CD8-positive, alpha-beta memory T cell (primary cell): ENCODE data around the gene TOP3B. TPM values are rescaled to one million over a fixed set of nuclear protein-coding genes. Genes with fewer than 3 reads are reported as not detected.
A peak's percentile ranks its signal among the peaks of the same experiment; 100 is the strongest.

Experiments used
- CTCF ChIA-PET: fragments of 350-600 bp; sonication (Branson Sonifier 250); formaldehyde crosslinking; loops from one replicate; lab custom pipeline; 2021; ENCODE audit warnings: antibody characterized with exemption; lab: Charles Lee
- POLR2A ChIA-PET: fragments of 350-600 bp; sonication (Branson Sonifier 250); formaldehyde crosslinking; loops from one replicate; lab custom pipeline; 2021; ENCODE audit warnings: antibody characterized with exemption; lab: Charles Lee
- DNase-seq, 5 donors: peaks; one replicate each; pipeline versions ENCODE4 v3.0.0 to v3.0.0-alpha.2; 2020 to 2022; ENCODE audit warnings: mixed read lengths in 1 of 5
- H3K27ac ChIP-seq: one replicate; pipeline ENCODE4 v1.7.0; 2013; ENCODE audit warnings: low read depth, mild to moderate bottlenecking, low read length, moderate library complexity
- H3K27me3 ChIP-seq: 2 replicates; pipeline ENCODE4 v1.7.0; 2013; ENCODE audit warnings: low read length, mild to moderate bottlenecking; ENCODE audit not compliant: insufficient read depth, poor library complexity, severe bottlenecking
- H3K36me3 ChIP-seq: 2 replicates; pipeline ENCODE4 v1.7.0; 2013; ENCODE audit warnings: mild to moderate bottlenecking, low read length, moderate library complexity; ENCODE audit not compliant: insufficient read depth
- H3K4me1 ChIP-seq: 2 replicates; pipeline ENCODE4 v1.7.0; 2013; ENCODE audit warnings: mild to moderate bottlenecking, low read length, moderate library complexity; ENCODE audit not compliant: insufficient read depth
- H3K4me3 ChIP-seq: 2 replicates; pipeline ENCODE4 v1.7.0; 2013; ENCODE audit warnings: mild to moderate bottlenecking, low read length
- H3K9me3 ChIP-seq: 2 replicates; pipeline ENCODE4 v1.7.0; 2013; ENCODE audit warnings: mild to moderate bottlenecking, low read length
- H3K27ac Mint-ChIP-seq, 8 donors: one replicate each; pipeline ENCODE4 v1.8.0; 2020 to 2021; ENCODE audit warnings: mixed read lengths in 8 of 8, mild to moderate bottlenecking in 6 of 8, inconsistent platforms in 3 of 8, moderate library complexity in 3 of 8
- H3K27me3 Mint-ChIP-seq, 2 donors: one replicate each; pipeline ENCODE4 v1.8.0; 2020 to 2021; ENCODE audit warnings: mixed read lengths in 2 of 2, mild to moderate bottlenecking in 1 of 2, moderate library complexity in 1 of 2
- H3K36me3 Mint-ChIP-seq, 3 donors: one replicate each; pipeline ENCODE4 v1.8.0; 2020 to 2021; ENCODE audit warnings: mixed read lengths in 3 of 3, inconsistent platforms in 1 of 3, mild to moderate bottlenecking in 1 of 3
- H3K4me1 Mint-ChIP-seq, 3 donors: one replicate each; pipeline ENCODE4 v1.8.0; 2020 to 2021; ENCODE audit warnings: mixed read lengths in 3 of 3, inconsistent platforms in 1 of 3, mild to moderate bottlenecking in 1 of 3
- H3K4me3 Mint-ChIP-seq, 7 donors: one replicate each; pipeline ENCODE4 v1.8.0; 2020 to 2021; ENCODE audit warnings: mixed read lengths in 7 of 7, mild to moderate bottlenecking in 6 of 7, moderate library complexity in 4 of 7, inconsistent platforms in 2 of 7
- H3K9me3 Mint-ChIP-seq, 5 donors: one replicate each; pipeline ENCODE4 v1.8.0; 2020 to 2022; ENCODE audit warnings: mixed read lengths in 5 of 5, mild to moderate bottlenecking in 3 of 5, moderate library complexity in 2 of 5, inconsistent platforms in 1 of 5
- polyA plus RNA-seq: library from polyadenylated mRNA; unstranded; fragments of 300-500 nt; fragmentation: Illumina TruSeq; gene quantifications from one replicate; pipeline ENCODE4 v1.2.3, GENCODE V29; 2021
- total RNA-seq, 2 experiments: library from RNA; stranded (reverse); gene quantifications; one replicate each; pipeline ENCODE4 v1.2.3, GENCODE V29; 2021

Gene TOP3B
- total and polyA plus RNA-seq, 3 experiments from 2014 or later = 17.3 to 36.9 (median 30.1) TPM

GRCh38 chr22:21966643-21967516 lies 15.7 kb downstream of the TOP3B start:
- no peak overlapping the region for H3K4me3 ChIP-seq
- H3K27ac ChIP-seq = no peak overlapping the region
- no peaks in the 10 kb centered on the region for H3K27me3 ChIP-seq
- no peaks in the 10 kb centered on the region for H3K4me1 ChIP-seq
- Mint-ChIP-seq H3K4me1 (no peaks in the 10 kb centered on the region), H3K27ac (peak overlapping the region in 1 of 8 donors; percentile 22), H3K9me3 (no peaks in the 10 kb centered on the region), H3K27me3 (no peaks in the 10 kb centered on the region), H3K4me3 (no peak overlapping the region), H3K36me3 (peaks cover 0 to 86% (median 13%) of the 10 kb centered on the region in 3 donors)
- POLR2A ChIA-PET = no interaction called here
- no peaks in the 10 kb centered on the region for H3K9me3 ChIP-seq
- CTCF ChIA-PET = interaction anchor here (0.8 to 1.8 kb wide), 3 partner anchors 14 to 29 kb away, joined by 3 to 6 read pairs (median 3); partner anchors contain the start of gene PPM1F
- no peak for DNase-seq
- H3K36me3 ChIP-seq = peaks cover 66% of the 10 kb centered on the region

DNA sequence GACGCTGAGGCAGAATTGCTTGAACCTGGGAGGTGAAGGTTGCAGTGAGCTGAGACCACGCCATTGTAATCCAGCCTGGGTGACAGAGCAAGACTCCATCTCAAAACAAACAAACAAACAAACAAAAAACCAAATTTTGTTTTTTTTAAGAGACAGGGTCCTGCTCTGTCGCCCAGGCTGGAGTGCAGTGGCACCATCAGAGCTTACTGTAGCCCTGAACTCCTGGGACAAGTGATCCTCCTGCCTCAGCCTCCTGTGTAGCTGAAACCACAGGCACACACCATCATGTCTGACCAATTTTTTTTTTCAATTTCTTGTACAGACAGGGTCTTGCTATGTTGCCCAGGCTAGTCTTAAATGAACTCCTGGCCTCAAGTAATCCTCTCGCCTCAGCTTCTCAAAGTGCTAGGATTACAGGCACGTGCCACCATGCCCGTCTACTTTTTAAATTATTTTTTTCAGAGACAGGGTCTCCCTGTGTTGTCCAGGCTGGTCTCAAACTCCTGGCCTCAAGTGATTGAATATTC lies 16.8 kb downstream of the TOP3B start:
- no peak overlapping the region for H3K4me3 Mint-ChIP-seq
- H3K36me3 ChIP-seq = peaks cover 64% of the 10 kb centered on the region
- CTCF ChIA-PET = interaction anchor here (1.8 kb wide), 1 partner anchor 13 kb away, joined by 6 read pairs; the partner anchor contains the start of gene PPM1F

GRCh38 chr22:21964918-21965484 lies 17.6 kb downstream of the TOP3B start:
- H3K4me3 Mint-ChIP-seq = no peak overlapping the region
- H3K27ac Mint-ChIP-seq = no peak overlapping the region
- no peaks in the 10 kb centered on the region for H3K4me1 Mint-ChIP-seq
- H3K4me1 ChIP-seq = no peaks in the 10 kb centered on the region
- CTCF ChIA-PET = interaction anchor here (1.8 kb wide), 1 partner anchor 12 kb away, joined by 6 read pairs; the partner anchor contains the start of gene PPM1F
- H3K9me3 ChIP-seq = no peaks in the 10 kb centered on the region
- DNase-seq = no peak
- peaks cover 0 to 83% (median 10%) of the 10 kb centered on the region in 3 donors for H3K36me3 Mint-ChIP-seq
- H3K27ac ChIP-seq = no peak overlapping the region
- no peaks in the 10 kb centered on the region for H3K27me3 ChIP-seq
- no peaks in the 10 kb centered on the region for H3K9me3 Mint-ChIP-seq
- no peaks in the 10 kb centered on the region for H3K27me3 Mint-ChIP-seq
- H3K4me3 ChIP-seq = no peak overlapping the region
- POLR2A ChIA-PET = no interaction called here
- H3K36me3 ChIP-seq = peaks cover 56% of the 10 kb centered on the region

More for the DNA sequence above, 16.8 kb downstream of the TOP3B start:
- no peaks in the 10 kb centered on the region for H3K27me3 ChIP-seq
- no peaks in the 10 kb centered on the region for H3K27me3 Mint-ChIP-seq
- no peak for DNase-seq
- POLR2A ChIA-PET = no interaction called here
- H3K27ac ChIP-seq = no peak overlapping the region
- H3K27ac Mint-ChIP-seq = no peak overlapping the region
- no peaks in the 10 kb centered on the region for H3K4me1 Mint-ChIP-seq
- H3K9me3 ChIP-seq = no peaks in the 10 kb centered on the region
- H3K4me1 ChIP-seq = no peaks in the 10 kb centered on the region
- H3K4me3 ChIP-seq = no peak overlapping the region
- H3K9me3 Mint-ChIP-seq = no peaks in the 10 kb centered on the region
- H3K36me3 Mint-ChIP-seq = peaks cover 0 to 83% (median 13%) of the 10 kb centered on the region in 3 donors

GRCh38 chr22:21964234-21964633 lies 18.4 kb downstream of the TOP3B start:
- no peak for DNase-seq
- POLR2A ChIA-PET = no interaction called here

DNA sequence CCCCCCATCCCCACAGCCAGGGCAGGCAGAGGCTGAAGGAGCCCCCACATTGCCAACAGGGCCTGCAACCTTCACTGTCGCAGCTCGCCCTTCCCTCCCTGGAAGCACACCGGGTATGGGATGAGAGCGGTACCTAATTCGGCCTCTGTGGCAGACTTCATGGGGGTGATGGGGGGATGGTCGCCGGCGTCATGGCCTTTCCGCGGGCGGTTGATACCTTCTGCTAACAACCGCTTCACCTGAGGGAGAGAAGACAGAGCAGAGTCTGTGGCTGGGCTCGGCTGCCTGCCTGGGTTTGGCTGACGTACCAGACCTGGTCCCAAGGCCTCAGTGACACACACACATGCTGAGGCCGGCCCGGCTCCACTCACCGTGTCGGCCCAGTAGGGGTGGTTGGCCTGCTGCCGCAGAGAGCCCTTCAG lies 18.8 kb downstream of the TOP3B start:
- H3K27ac ChIP-seq = no peak overlapping the region
- no peak overlapping the region for H3K4me3 Mint-ChIP-seq
- ChIA-PET POLR2A (no interaction called here), CTCF (no interaction called here)
- H3K27me3 Mint-ChIP-seq = no peaks in the 10 kb centered on the region
- no peak overlapping the region for H3K27ac Mint-ChIP-seq
- no peaks in the 10 kb centered on the region for H3K4me1 Mint-ChIP-seq
- H3K4me1 ChIP-seq = no peaks in the 10 kb centered on the region
- H3K36me3 Mint-ChIP-seq = peaks cover 0 to 88% (median 8%) of the 10 kb centered on the region in 3 donors
- no peaks in the 10 kb centered on the region for H3K9me3 ChIP-seq
- peaks cover 52% of the 10 kb centered on the region for H3K36me3 ChIP-seq
- no peaks in the 10 kb centered on the region for H3K9me3 Mint-ChIP-seq
- no peak for DNase-seq
- no peak overlapping the region for H3K4me3 ChIP-seq
- no peaks in the 10 kb centered on the region for H3K27me3 ChIP-seq

More at GRCh38 chr22:21964234-21964633, 18.4 kb downstream of the TOP3B start:
- no peaks in the 10 kb centered on the region for H3K4me1 Mint-ChIP-seq
- H3K4me3 Mint-ChIP-seq = peak overlapping the region in 1 of 7 donors; percentile 18
- H3K36me3 ChIP-seq = peaks cover 54% of the 10 kb centered on the region
- H3K27ac ChIP-seq = no peak overlapping the region
- no peak overlapping the region for H3K4me3 ChIP-seq
- H3K9me3 ChIP-seq = no peaks in the 10 kb centered on the region
- H3K36me3 Mint-ChIP-seq = peaks cover 0 to 87% (median 10%) of the 10 kb centered on the region in 3 donors
- H3K4me1 ChIP-seq = no peaks in the 10 kb centered on the region
- CTCF ChIA-PET = no interaction called here
- no peaks in the 10 kb centered on the region for H3K9me3 Mint-ChIP-seq
- no peak overlapping the region for H3K27ac Mint-ChIP-seq
- no peaks in the 10 kb centered on the region for H3K27me3 Mint-ChIP-seq
- H3K27me3 ChIP-seq = no peaks in the 10 kb centered on the region

GRCh38 chr22:21963286-21963685 lies 19.3 kb downstream of the TOP3B start:
- Histone ChIP-seq H3K27ac (no peak overlapping the region), H3K36me3 (peaks cover 47% of the 10 kb centered on the region), H3K4me3 (no peak overlapping the region), H3K9me3 (no peaks in the 10 kb centered on the region), H3K4me1 (no peaks in the 10 kb centered on the region), H3K27me3 (no peaks in the 10 kb centered on the region)
- CTCF ChIA-PET = interaction anchor here (1.7 to 2.8 kb wide), 2 partner anchors 9 to 11 kb away, joined by 6 to 8 read pairs; partner anchors contain the start of gene PPM1F
- H3K27ac Mint-ChIP-seq = peak overlapping the region in 1 of 8 donors; percentile 27
- no peaks in the 10 kb centered on the region for H3K9me3 Mint-ChIP-seq
- POLR2A ChIA-PET = no interaction called here
- H3K36me3 Mint-ChIP-seq = peaks cover 0 to 88% (median 5%) of the 10 kb centered on the region in 3 donors
- H3K4me3 Mint-ChIP-seq = peak overlapping the region in 1 of 7 donors; percentile 51
- H3K4me1 Mint-ChIP-seq = no peaks in the 10 kb centered on the region
- H3K27me3 Mint-ChIP-seq = no peaks in the 10 kb centered on the region
- no peak for DNase-seq

- ChIA-PET CTCF (interaction anchor here (1.7 to 2.8 kb wide), 2 partner anchors 10 kb away, joined by 6 to 8 read pairs; partner anchors contain the start of gene PPM1F), POLR2A (no interaction called here)
- H3K9me3 Mint-ChIP-seq = no peaks in the 10 kb centered on the region
- no peak overlapping the region for H3K27ac Mint-ChIP-seq
- Histone ChIP-seq H3K27ac (no peak overlapping the region), H3K9me3 (no peaks in the 10 kb centered on the region), H3K27me3 (no peaks in the 10 kb centered on the region), H3K4me1 (no peaks in the 10 kb centered on the region), H3K36me3 (peaks cover 43% of the 10 kb centered on the region), H3K4me3 (no peak overlapping the region)
- H3K27me3 Mint-ChIP-seq = no peaks in the 10 kb centered on the region
- H3K4me3 Mint-ChIP-seq = no peak overlapping the region
- DNase-seq = no peak
- H3K36me3 Mint-ChIP-seq = peaks cover 0 to 84% (median 5%) of the 10 kb centered on the region in 3 donors
- no peaks in the 10 kb centered on the region for H3K4me1 Mint-ChIP-seq
Measured at GRCh38 chr22:21962655-21962949, 20.0 kb downstream of the TOP3B start.
